ENCODE measurements around the gene NEURL1.
"Not testable (repeated sequence)": the region's sequence is repeated elsewhere in the genome, so short reads cannot be mapped to it uniquely, and the experiment has no call there.

NEURL1 gene

DNA sequence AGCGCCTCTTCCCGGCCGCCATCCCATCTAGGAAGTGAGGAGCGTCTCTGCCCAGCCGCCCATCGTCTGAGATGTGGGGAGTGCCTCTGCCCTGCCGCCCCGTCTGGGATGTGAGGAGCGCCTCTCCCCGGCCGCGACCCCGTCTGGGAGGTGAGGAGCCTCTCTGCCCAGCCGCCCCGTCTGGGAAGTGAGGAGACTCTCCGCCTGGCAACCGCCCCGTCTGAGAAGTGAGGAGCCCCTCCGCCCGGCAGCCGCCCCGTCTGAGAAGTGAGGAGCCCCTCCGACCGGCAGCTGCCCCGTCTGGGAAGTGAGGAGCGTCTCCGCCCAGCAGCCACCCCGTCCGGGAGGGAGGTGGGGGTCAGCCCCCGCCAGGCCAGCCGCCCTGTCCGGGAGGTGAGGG is 113.5 kb downstream of the NEURL1 start:
- DNase-seq (ENCODE audit: low read depth in 2 of 2): not testable (repeated sequence)

GRCh38 chr10:103608056-103608455 is 114.6 kb downstream of the NEURL1 start:
- DNase-seq (ENCODE audit: low read depth in 2 of 2): not testable (repeated sequence)

- no peak for DNase-seq (ENCODE audit: low read depth in 2 of 2)
Measured at GRCh38 chr10:103609231-103610082, 116.0 kb downstream of the NEURL1 start.

- DNase-seq (ENCODE audit: low read depth in 2 of 2): no peak
Measured at GRCh38 chr10:103610083-103610472, 116.6 kb downstream of the NEURL1 start.

GRCh38 chr10:103610921-103611511 is 117.5 kb downstream of the NEURL1 start:
- no peak for DNase-seq (ENCODE audit: low read depth in 2 of 2)

DNA sequence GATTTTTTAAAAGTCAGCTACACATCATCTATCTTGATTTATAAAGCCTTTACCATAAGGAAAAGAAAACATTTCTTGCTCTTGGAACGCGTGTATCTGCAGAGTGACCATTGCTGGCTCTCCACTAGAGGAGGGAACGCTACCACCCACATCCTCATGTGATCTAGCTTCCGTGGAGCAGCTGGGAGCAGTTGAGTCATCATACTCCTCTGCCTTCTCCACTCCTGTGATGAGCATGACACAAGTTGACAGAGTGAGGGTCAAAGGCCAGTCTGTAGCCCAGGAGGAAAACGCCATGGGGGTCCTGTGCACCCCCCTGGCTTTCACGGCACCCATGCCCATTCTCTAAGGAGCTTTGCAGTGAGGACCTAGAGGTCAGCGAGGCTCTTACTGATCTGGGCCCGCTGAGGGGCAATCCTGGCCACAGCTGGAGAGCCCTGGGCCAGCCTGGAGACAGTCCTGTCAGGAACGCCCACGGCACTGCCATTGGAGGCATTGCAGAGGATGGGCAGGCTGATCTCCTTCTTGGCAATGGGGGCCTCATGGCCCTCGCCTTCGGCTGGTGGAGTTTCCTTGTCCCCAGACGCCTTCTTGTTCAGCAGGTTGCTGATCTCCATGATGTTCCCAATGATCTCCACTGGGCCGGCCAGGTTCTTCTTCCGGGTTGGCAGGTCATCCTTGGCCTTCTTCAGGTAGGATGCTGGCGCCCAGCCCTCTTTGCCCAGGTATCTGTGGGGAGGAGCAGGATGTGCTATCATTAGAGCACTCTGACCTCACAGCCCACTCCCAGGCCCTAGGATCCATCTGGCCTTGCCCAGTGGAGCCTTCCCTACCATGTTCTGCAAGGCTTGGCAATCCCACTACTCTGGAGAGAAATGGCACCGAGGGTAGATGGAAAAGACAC is 119.2 kb downstream of the NEURL1 start:
- DNase-seq (ENCODE audit: low read depth in 2 of 2): no peak

DNA sequence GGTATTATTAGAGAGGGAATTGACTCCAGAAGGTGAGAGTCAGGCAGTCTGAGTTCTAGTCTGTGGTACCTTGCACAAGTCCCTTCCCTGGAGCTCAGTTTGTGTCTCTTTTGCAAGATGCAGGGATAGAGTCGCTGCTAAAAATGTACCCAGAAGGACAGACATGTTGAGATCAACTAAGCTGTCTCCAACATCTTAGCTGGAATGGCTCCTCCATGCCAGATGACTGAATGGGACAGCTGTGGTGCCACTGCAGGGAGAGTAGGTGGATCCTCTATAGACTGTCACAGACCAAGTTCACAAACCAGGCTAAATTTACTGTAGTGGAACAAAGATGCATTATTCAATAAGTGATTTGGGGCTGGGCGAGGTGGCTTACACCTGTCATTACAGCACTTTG is 120.1 kb downstream of the NEURL1 start:
- DNase-seq (ENCODE audit: low read depth in 2 of 2): no peak

- DNase-seq (ENCODE audit: low read depth in 2 of 2): no peak
Measured at GRCh38 chr10:103614306-103615158, 121.0 kb downstream of the NEURL1 start.

- no peak for DNase-seq (ENCODE audit: low read depth in 2 of 2)
Measured at GRCh38 chr10:103616705-103617601, 123.4 kb downstream of the NEURL1 start.

DNA sequence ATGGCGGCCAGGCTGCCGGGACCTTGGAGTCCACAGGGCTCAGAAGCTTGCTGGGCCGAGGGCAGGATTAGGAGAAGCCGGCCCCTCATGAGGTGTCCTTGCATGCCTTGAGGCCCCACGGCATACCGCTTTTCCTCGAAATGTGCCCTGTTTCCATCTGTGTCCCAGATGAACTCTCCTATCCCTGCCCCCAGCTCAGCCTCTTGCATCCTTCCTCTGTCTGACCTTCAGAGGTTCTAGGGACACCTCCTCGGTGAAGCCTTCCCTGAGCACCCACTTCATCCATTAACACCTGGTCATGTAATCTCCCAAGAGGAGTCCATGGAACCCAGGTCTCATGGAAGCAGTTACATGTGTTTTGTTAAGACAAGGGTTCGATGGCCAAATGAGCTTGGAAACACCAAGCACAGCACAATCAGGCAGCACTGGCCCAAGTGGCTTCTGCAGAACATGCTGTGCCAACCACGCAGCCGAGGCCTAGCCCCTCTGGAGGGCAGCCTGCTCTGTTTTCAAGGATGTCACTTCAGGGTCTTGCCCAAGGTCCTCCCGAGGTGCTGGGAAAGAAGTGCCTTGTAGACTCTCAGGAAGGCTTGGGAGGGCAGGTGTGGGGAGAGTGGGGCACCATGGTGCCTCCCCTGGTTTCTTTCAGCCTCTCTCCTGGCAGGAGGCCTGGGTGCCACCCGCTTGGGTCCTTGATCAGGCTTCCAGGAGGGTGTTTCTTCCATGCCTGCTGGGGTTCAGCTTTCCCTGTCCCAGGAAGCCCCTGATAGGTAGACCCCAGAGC is 124.3 kb downstream of the NEURL1 start:
- DNase-seq (ENCODE audit: low read depth in 2 of 2): no peak

DNA sequence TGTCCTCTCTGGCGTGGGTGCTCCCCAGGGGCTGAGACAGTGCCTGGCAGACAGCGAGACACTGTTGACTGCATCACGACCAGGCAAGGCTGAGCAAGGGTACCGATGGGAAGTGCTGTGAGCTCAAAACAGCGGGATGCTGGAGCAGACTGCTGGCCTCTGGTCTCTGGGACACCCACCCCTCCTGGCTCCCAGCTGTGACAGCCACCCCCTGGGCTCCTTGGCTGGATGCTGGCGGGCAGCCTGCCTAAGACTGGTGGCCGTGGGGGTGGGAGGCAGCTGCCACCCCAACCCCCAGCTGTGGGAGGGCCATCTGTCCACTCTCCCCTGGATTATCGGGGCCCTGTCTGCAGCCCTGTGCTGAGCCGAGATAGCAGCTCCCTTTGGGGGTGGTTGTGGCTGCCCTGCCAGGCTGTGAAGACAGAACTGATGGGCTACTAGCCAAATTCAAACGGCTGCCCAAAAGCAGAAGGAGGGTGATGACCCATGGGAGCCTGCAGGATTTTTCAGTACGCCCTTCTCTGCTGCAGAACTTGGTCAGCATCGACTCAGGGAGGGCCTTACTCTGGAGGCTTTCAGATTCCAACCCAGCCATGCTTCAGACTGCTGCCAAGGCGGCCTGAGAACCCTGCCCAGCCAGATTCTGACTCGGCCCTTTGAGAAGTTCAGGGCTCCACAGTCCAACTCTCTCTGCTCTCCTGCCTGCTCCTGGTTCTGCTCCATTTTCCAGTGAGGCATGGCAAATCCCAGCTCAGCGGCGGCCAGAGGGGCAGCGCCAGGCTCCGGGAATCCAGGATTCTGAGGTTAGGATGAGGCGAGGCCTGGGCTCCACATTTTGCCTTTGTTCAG is 125.3 kb downstream of the NEURL1 start:
- no peak for DNase-seq (ENCODE audit: low read depth in 2 of 2)

GRCh38 chr10:103619424-103620351 is 126.2 kb downstream of the NEURL1 start:
- DNase-seq (ENCODE audit: low read depth in 2 of 2): no peak

DNA sequence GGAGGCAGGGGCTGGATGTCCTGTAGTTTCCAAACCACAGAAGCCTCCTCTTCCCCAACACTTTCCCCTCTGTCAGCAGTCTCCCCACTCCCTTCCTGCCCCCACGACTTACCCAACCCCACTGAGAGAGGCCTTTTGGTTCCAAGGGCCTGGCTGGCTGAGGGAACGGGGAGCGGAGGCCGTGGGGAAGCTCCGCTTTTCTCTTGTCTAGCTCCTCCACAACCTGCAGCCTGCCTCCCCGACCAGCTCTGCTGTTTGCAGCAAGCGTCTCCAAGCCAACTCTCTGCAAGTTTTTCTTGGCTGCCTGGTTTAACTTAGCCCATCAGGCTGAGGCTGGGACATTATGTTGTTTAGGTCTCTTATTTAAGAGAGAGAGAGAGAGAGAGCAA is 126.8 kb downstream of the NEURL1 start:
- DNase-seq (ENCODE audit: low read depth in 2 of 2): no peak

GRCh38 chr10:103620891-103621782 is 127.6 kb downstream of the NEURL1 start:
- no peak for DNase-seq (ENCODE audit: low read depth in 2 of 2)

DNA sequence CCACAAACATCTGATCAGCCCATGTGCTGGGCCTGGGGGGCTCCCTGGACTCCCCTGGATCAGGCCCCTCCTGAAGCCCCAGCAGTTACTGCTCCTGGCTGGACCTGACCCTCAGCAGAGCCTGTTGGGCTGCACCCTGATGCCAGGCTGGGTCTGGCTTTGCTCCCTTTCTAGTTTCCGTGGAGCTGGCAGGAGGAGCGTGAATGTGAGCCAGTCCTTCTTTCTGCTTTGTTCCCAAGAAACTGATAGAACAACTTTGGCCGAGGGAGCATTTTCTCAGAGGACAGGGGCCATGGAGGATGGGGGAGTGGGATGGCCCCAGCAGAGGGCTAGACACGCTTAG is 128.2 kb downstream of the NEURL1 start:
- no peak for DNase-seq (ENCODE audit: low read depth in 2 of 2)

DNA sequence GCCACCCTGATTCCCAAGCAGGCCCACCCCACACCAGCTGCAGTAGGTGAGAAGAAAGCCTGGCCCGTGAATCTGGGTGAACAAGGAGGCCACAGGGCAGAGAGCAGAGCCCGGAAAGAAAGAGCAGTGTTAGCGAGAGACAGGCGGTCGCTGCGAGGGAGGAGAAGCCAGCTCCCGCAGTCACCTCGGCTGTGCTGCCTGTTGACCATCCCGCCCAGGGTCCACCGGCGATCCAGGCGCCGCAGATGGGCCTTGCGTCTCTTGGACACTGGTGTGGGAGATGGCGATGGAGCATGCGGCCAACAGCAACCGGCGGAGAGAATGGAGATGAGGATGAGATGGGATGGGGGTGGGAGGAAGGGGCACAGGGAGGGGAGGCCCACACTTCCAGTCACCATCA is 128.8 kb downstream of the NEURL1 start:
- DNase-seq (ENCODE audit: low read depth in 2 of 2): no peak
